H1 (cell line): ENCODE results near the gene NT5C1A. TPM values are rescaled to one million over a fixed set of nuclear protein-coding genes. Genes with fewer than 3 reads are reported as not detected.

Source experiments
- CTCF ChIA-PET: fragments of 300-600 bp; sonication (Branson Sonifier 250); formaldehyde crosslinking; loops from one replicate; lab custom pipeline; 2021; ENCODE audit not compliant: partially characterized antibody; lab: Charles Lee
- POLR2A ChIA-PET: fragments of 300-600 bp; sonication (Branson Sonifier 250); formaldehyde crosslinking; loops from one replicate; lab custom pipeline; 2021; ENCODE audit warnings: inconsistent platforms; ENCODE audit not compliant: partially characterized antibody; lab: Charles Lee
- DNase-seq, 2 experiments: peaks; one replicate each; pipeline versions ENCODE4 v3.0.0 to v3.0.0-alpha.2; 2010 to 2022; ENCODE audit warnings: low spot score in 2 of 2, low read depth in 1 of 2, mixed read lengths in 1 of 2
- FAIRE-seq: peaks from 2 replicates; lab custom pipeline; 2011; peaks lifted over from hg19 to GRCh38; lab: Jason Lieb, UNC
- H2AFZ ChIP-seq: 2 replicates; pipeline ENCODE4 v1.8.1; 2012; ENCODE audit warnings: low read length, inconsistent platforms
- H2AK5ac ChIP-seq: 2 replicates; pipeline ENCODE4 v1.6.1; 2013; ENCODE audit warnings: low read depth, low read length
- H2BK120ac ChIP-seq: replicated peaks from 2 replicates; pipeline ENCODE3; 2013; ENCODE audit warnings: low read depth, low read length, inconsistent platforms
- H2BK12ac ChIP-seq: 2 replicates; pipeline ENCODE4 v1.6.1; 2013; ENCODE audit warnings: low read depth, low read length
- H2BK15ac ChIP-seq: 2 replicates; pipeline ENCODE4 v1.6.1; 2013; ENCODE audit warnings: low read length
- H2BK20ac ChIP-seq: 2 replicates; pipeline ENCODE4 v1.6.1; 2013; ENCODE audit warnings: low read length
- H2BK5ac ChIP-seq: 2 replicates; pipeline ENCODE4 v1.6.1; 2013; ENCODE audit warnings: low read depth, low read length
- H3K14ac ChIP-seq: 2 replicates; pipeline ENCODE4 v1.6.1; 2013; ENCODE audit warnings: inconsistent platforms; ENCODE audit not compliant: insufficient read length
- H3K18ac ChIP-seq: 2 replicates; pipeline ENCODE4 v1.6.1; 2013; ENCODE audit warnings: low read length; ENCODE audit errors: extremely low read depth
- H3K23ac ChIP-seq: 2 replicates; pipeline ENCODE4 v1.6.1; 2013; ENCODE audit warnings: inconsistent platforms; ENCODE audit not compliant: insufficient read length
- H3K23me2 ChIP-seq: 2 replicates; pipeline ENCODE4 v1.6.1; 2013; ENCODE audit warnings: low read depth, low read length
- H3K27ac ChIP-seq: 2 replicates; pipeline ENCODE4 v1.6.1; 2011; ENCODE audit warnings: low read depth, low read length, inconsistent platforms
- H3K27me3 ChIP-seq, 4 experiments: replicated peaks in 1 of 4; 1 replicate in 1 of 4; 2 replicates in 3 of 4; pipeline versions ENCODE4 v1.6.1 to v1.8.1; 2011 to 2013; ENCODE audit warnings: low read length in 3 of 4, mild to moderate bottlenecking in 3 of 4, inconsistent platforms in 2 of 4, mixed read lengths in 2 of 4, moderate library complexity in 1 of 4; ENCODE audit not compliant: control insufficient read depth in 3 of 4, insufficient read depth in 3 of 4; ENCODE audit errors: extremely low read depth in 1 of 4
- H3K36me3 ChIP-seq, 4 experiments: 2 replicates each; pipeline versions ENCODE4 v1.6.1 to v1.8.1; 2011 to 2013; ENCODE audit warnings: mild to moderate bottlenecking in 4 of 4, low read length in 3 of 4, moderate library complexity in 2 of 4, control low read depth in 1 of 4, inconsistent platforms in 1 of 4; ENCODE audit not compliant: insufficient read depth in 4 of 4, control insufficient read depth in 2 of 4
- H3K4ac ChIP-seq: replicated peaks from 2 replicates; pipeline ENCODE3; 2013; ENCODE audit warnings: low read length, low read depth, mixed read lengths, inconsistent platforms; ENCODE audit not compliant: insufficient read length
- H3K4me1 ChIP-seq, 4 experiments: replicated peaks in 1 of 4; 1 replicate in 1 of 4; 2 replicates in 3 of 4; pipeline versions ENCODE4 v1.6.1 to v1.8.1; 2011 to 2013; ENCODE audit warnings: low read length in 3 of 4, inconsistent platforms in 2 of 4, mixed read lengths in 1 of 4; ENCODE audit not compliant: insufficient read depth in 4 of 4, control insufficient read depth in 3 of 4
- H3K4me2 ChIP-seq, 2 experiments: 2 replicates each; pipeline versions ENCODE4 v1.6.1 to v1.8.1; 2011 to 2013; ENCODE audit warnings: low read depth in 2 of 2, low read length in 2 of 2, control low read depth in 1 of 2, inconsistent platforms in 1 of 2, mild to moderate bottlenecking in 1 of 2; ENCODE audit not compliant: insufficient read depth in 1 of 2
- H3K4me3 ChIP-seq, 4 experiments: fragments of 200-600, 300-600 bp in 1 of 4; sonication (generic), shearing (Covaris generic), sonication (Bioruptor Twin) in 1 of 4; 2 replicates each; pipeline versions ENCODE4 v1.5.1 to v1.8.1; 2011 to 2016; ENCODE audit warnings: low read length in 4 of 4, low read depth in 3 of 4, control low read depth in 2 of 4, inconsistent platforms in 2 of 4, mild to moderate bottlenecking in 2 of 4, mixed read lengths in 1 of 4, moderate library complexity in 1 of 4; ENCODE audit not compliant: insufficient read depth in 2 of 4; ENCODE audit errors: extremely low read depth in 1 of 4
- H3K56ac ChIP-seq: replicated peaks from 2 replicates; pipeline ENCODE3; 2013; ENCODE audit warnings: low read depth, mild to moderate bottlenecking, mixed read lengths, low read length, inconsistent platforms; ENCODE audit not compliant: insufficient read length
- H3K79me1 ChIP-seq: 2 replicates; pipeline ENCODE4 v1.6.1; 2013; ENCODE audit warnings: low read depth, low read length, control low read depth
- H3K79me2 ChIP-seq, 2 experiments: 2 replicates each; pipeline versions ENCODE4 v1.6.1 to v1.8.1; 2012 to 2013; ENCODE audit warnings: low read length in 2 of 2, mild to moderate bottlenecking in 2 of 2, inconsistent platforms in 1 of 2; ENCODE audit not compliant: insufficient read depth in 2 of 2, control insufficient read depth in 1 of 2
- H3K9ac ChIP-seq, 4 experiments: replicated peaks in 1 of 4; 1 replicate in 1 of 4; 2 replicates in 3 of 4; pipeline versions ENCODE4 v1.6.1 to v1.8.1; 2011 to 2013; ENCODE audit warnings: low read depth in 3 of 4, low read length in 3 of 4, control low read depth in 2 of 4, mild to moderate bottlenecking in 2 of 4, moderate library complexity in 2 of 4, inconsistent platforms in 1 of 4; ENCODE audit errors: extremely low read depth in 1 of 4
- H3K9me3 ChIP-seq, 2 experiments: 2 replicates each; pipeline versions ENCODE4 v1.6.1 to v1.8.1; 2012 to 2013; ENCODE audit warnings: mild to moderate bottlenecking in 2 of 2, moderate library complexity in 2 of 2, control low read depth in 1 of 2, inconsistent platforms in 1 of 2, low read depth in 1 of 2, low read length in 1 of 2, mixed read lengths in 1 of 2; ENCODE audit not compliant: insufficient read depth in 2 of 2
- H4K20me1 ChIP-seq, 2 experiments: replicated peaks in 1 of 2; 2 replicates each; pipeline versions ENCODE3 to v1.8.1; 2011 to 2013; ENCODE audit warnings: inconsistent platforms in 2 of 2, low read length in 2 of 2, mild to moderate bottlenecking in 1 of 2; ENCODE audit not compliant: insufficient read depth in 2 of 2, control insufficient read depth in 1 of 2
- H4K5ac ChIP-seq: 2 replicates; pipeline ENCODE4 v1.6.1; 2013; ENCODE audit warnings: low read length, low read depth, mixed read lengths, inconsistent platforms; ENCODE audit not compliant: insufficient read length
- H4K8ac ChIP-seq: 2 replicates; pipeline ENCODE4 v1.8.0; 2013; ENCODE audit warnings: mild to moderate bottlenecking, moderate library complexity, low read length, inconsistent platforms; ENCODE audit not compliant: insufficient read depth; ENCODE audit errors: extremely low read depth
- H4K91ac ChIP-seq: replicated peaks from 2 replicates; pipeline ENCODE3; 2013; ENCODE audit warnings: low read length, mixed read lengths, inconsistent platforms; ENCODE audit not compliant: insufficient read length
- EGR1 ChIP-seq: IDR thresholded peaks from 2 replicates; pipeline ENCODE4 v1.6.1; 2011; ENCODE audit warnings: low read depth, low read length, borderline replicate concordance
- EP300 ChIP-seq, 2 experiments: IDR thresholded peaks; 1 replicate in 1 of 2; 2 replicates in 1 of 2; pipeline ENCODE4 v1.6.1; 2011 to 2012; ENCODE audit warnings: low read depth in 2 of 2, low read length in 2 of 2, mild to moderate bottlenecking in 2 of 2, borderline replicate concordance in 1 of 2, inconsistent platforms in 1 of 2, moderate library complexity in 1 of 2
- EZH2 ChIP-seq: fragments of 200-600 bp; sonication (generic); IDR thresholded peaks from 2 replicates; pipeline ENCODE4 v1.7.1; 2012; ENCODE audit warnings: low read depth, mild to moderate bottlenecking, moderate library complexity, low read length, inconsistent platforms; ENCODE audit not compliant: severe bottlenecking
- NANOG ChIP-seq: IDR thresholded peaks from 2 replicates; pipeline ENCODE4 v1.6.1; 2011; ENCODE audit warnings: low read length, low read depth, mild to moderate bottlenecking, inconsistent platforms; ENCODE audit not compliant: insufficient read depth, poor library complexity, severe bottlenecking
- SAP30 ChIP-seq: fragments of 300-600 bp; sonication (generic); IDR thresholded peaks from 2 replicates; pipeline ENCODE4 v1.7.1; 2012; ENCODE audit warnings: low read length, moderate library complexity, mild to moderate bottlenecking, inconsistent platforms; ENCODE audit not compliant: insufficient read depth, insufficient replicate concordance
- SIN3A ChIP-seq, 2 experiments: IDR thresholded peaks in 1 of 2; conservative IDR thresholded peaks in 1 of 2; 2 replicates each; pipeline ENCODE4 v1.6.1; 2011 to 2012; ENCODE audit warnings: low read length in 2 of 2, improper control_type of control experiment in 1 of 2, low read depth in 1 of 2, mild to moderate bottlenecking in 1 of 2
- SIRT6 ChIP-seq: IDR thresholded peaks from one replicate; pipeline ENCODE4 v1.7.1; 2012; ENCODE audit warnings: low read length, inconsistent platforms
- SP1 ChIP-seq: IDR thresholded peaks from 2 replicates; pipeline ENCODE4 v1.6.1; 2011; ENCODE audit warnings: low read depth, low read length
- TAF7 ChIP-seq: optimal IDR thresholded peaks from 2 replicates; pipeline ENCODE3; 2011; ENCODE audit warnings: low read depth, mild to moderate bottlenecking, inconsistent platforms, low read length, moderate library complexity, borderline replicate concordance
- WGBS, 2 experiments: shearing (Covaris generic) in 1 of 2; methylation state at CpG; one replicate each; pipeline versions ENCODE4 v1.1.6 to v1.1.7; 2013 to 2015; ENCODE audit warnings: low lambda C conversion rate in 2 of 2, mixed read lengths in 2 of 2, inconsistent platforms in 1 of 2, low coverage in 1 of 2, missing lambda C conversion rate in 1 of 2; ENCODE audit not compliant: insufficient replicate concordance in 2 of 2, insufficient coverage in 1 of 2, insufficient read length in 1 of 2; ENCODE audit errors: extremely low coverage in 1 of 2, missing lambda C conversion rate in 1 of 2; 5-methylcytosine and 5-hydroxymethylcytosine counted together
- polyA plus RNA-seq, 7 experiments: library from polyadenylated mRNA; depleted of rRNA in 3 of 7; stranded (reverse) in 5 of 7; unstranded in 2 of 7; fragments of >200 nt in 5 of 7; fragments of 200-250 nt in 2 of 7; gene quantifications; 1 replicate in 5 of 7; 2 replicates in 1 of 7; 4 replicates in 1 of 7; pipeline versions ENCODE4 v1.2.1 to v1.2.3, GENCODE V29; 2011 to 2013; ENCODE audit warnings: missing spikeins in 2 of 7, mixed read lengths in 2 of 7
- total RNA-seq: library from RNA; stranded (reverse); fragmentation: NEBNext Ultra II Directional; extraction: Animal tissue kit (Norgen Biotek cat#: 25700); gene quantifications from 2 replicates; pipeline ENCODE4 v1.2.1, GENCODE V29; 2021
- TF ChIP-seq, protein P1 (sequence below), 3 experiments: IDR thresholded peaks; 1 replicate in 2 of 3; 2 replicates in 1 of 3; pipeline versions ENCODE4 v1.5.1 to v1.6.1; 2011; ENCODE audit warnings: low read length in 3 of 3, mild to moderate bottlenecking in 3 of 3, inconsistent platforms in 2 of 3, low read depth in 1 of 3, moderate library complexity in 1 of 3; ENCODE audit not compliant: insufficient read depth in 1 of 3; ENCODE audit errors: control extremely low read depth in 1 of 3

The NT5C1A gene
- total and polyA plus RNA-seq, 2 of the 8 experiments (the other 6 are each of a cell fraction or from before 2014, with no cell fraction given), result not detected

DNA sequence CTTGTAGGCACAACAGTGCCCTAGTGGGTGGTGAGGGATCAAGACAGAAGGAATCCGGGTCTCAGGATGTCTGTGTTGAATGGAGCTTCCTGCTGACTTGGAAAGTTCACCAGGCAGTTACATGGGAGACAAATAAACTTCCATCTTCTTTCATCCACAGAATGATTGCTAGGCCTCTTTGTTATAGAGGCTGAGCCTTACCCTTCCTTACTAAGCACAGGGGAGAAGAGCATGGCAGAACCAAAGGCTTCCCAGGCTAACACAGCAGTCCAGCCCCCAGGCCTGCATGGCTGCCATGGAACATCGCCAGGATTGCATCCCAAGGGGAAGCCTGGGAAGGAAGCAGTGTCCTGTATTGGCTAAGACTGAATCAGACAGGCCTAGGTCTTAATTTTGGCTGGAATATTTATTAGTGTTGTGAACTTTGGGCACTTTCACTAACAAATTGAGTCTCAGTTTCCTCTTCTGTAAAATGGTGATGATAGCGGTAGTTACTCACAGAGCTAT lies 51.2 kb downstream of the NT5C1A start:
- no peak for FAIRE-seq
- no peak overlapping the region for H3K18ac ChIP-seq
- no peak overlapping the region for H3K4me2 ChIP-seq
- H3K79me1 ChIP-seq, result no peaks in the 10 kb centered on the region
- no peak overlapping the region for H3K9ac ChIP-seq
- no peaks in the 10 kb centered on the region for H3K23me2 ChIP-seq
- H2BK20ac ChIP-seq, result no peak overlapping the region
- H3K14ac ChIP-seq, result no peak overlapping the region
- WGBS, 2 experiments, result 85% methylated on average over 3 of the region's 3 CpGs; no CpG with 5 or more reads in 1 of the 2 experiments
- POLR2A ChIA-PET, result interaction anchor here (0.7 to 1.5 kb wide), 2 partner anchors 11 to 18 kb away, joined by 3 to 5 read pairs; partner anchors contain the start of gene HEYL
- H3K36me3 ChIP-seq, result no peaks in the 10 kb centered on the region
- H3K27ac ChIP-seq, result no peak overlapping the region
- no peak overlapping the region for H2BK120ac ChIP-seq
- no peaks in the 10 kb centered on the region for H3K79me2 ChIP-seq
- H3K9me3 ChIP-seq, result peaks cover 0 to 4% of the 10 kb centered on the region in 2 experiments; a peak in 1 of 4 replicates
- CTCF ChIA-PET, result interaction anchor here (0.9 to 25.8 kb wide), 6 partner anchors 10 to 37 kb away, joined by 4 to 337 read pairs (median 30); partner anchors contain the start of gene HEYL
- H3K23ac ChIP-seq, result no peak overlapping the region
- no peak overlapping the region for H2BK12ac ChIP-seq
- no peak overlapping the region for H3K4ac ChIP-seq
- no peak overlapping the region for H4K91ac ChIP-seq
- no peaks in the 10 kb centered on the region for H4K20me1 ChIP-seq
- no peak overlapping the region for H4K5ac ChIP-seq
- H3K27me3 ChIP-seq, result peaks cover 0 to 5% (median 2%) of the 10 kb centered on the region in 4 experiments; a peak in 3 of 7 replicates
- H2BK5ac ChIP-seq, result no peak overlapping the region
- no peak for DNase-seq
- H2BK15ac ChIP-seq, result no peak overlapping the region
- H4K8ac ChIP-seq, result no peak overlapping the region
- H3K56ac ChIP-seq, result no peak overlapping the region
- no peak overlapping the region for H2AFZ ChIP-seq
- no peak overlapping the region for H2AK5ac ChIP-seq
- no peaks in the 10 kb centered on the region for H3K4me1 ChIP-seq
- no peak overlapping the region for H3K4me3 ChIP-seq
- TF ChIP-seq NANOG (no peak), EZH2 (no peak), EGR1 (no peak), EP300 (IDR thresholded peaks at IDR 0.05; ENCODE audit: borderline replicate concordance in 1 of 2, low read depth in 2 of 2, low read length in 2 of 2) (no peak), TAF7 (no peak), SIN3A (conservative IDR thresholded peaks at IDR 0.05 in 1 of 2, IDR thresholded peaks at IDR 0.05 in 1 of 2; ENCODE audit: low read depth in 1 of 2, low read length in 2 of 2) (no peak), SP1 (no peak), SAP30 (no peak), SIRT6 (no peak)
- TF ChIP-seq, protein P1, sequence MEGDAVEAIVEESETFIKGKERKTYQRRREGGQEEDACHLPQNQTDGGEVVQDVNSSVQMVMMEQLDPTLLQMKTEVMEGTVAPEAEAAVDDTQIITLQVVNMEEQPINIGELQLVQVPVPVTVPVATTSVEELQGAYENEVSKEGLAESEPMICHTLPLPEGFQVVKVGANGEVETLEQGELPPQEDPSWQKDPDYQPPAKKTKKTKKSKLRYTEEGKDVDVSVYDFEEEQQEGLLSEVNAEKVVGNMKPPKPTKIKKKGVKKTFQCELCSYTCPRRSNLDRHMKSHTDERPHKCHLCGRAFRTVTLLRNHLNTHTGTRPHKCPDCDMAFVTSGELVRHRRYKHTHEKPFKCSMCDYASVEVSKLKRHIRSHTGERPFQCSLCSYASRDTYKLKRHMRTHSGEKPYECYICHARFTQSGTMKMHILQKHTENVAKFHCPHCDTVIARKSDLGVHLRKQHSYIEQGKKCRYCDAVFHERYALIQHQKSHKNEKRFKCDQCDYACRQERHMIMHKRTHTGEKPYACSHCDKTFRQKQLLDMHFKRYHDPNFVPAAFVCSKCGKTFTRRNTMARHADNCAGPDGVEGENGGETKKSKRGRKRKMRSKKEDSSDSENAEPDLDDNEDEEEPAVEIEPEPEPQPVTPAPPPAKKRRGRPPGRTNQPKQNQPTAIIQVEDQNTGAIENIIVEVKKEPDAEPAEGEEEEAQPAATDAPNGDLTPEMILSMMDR (IDR thresholded peaks at IDR 0.05; ENCODE audit: control extremely low read depth in 1 of 3, insufficient read depth in 1 of 3, low read depth in 1 of 3, low read length in 3 of 3), result no peak
